ACC112 (cell line): ENCODE results near the gene HOXC4.

Experiments used
- H2AFZ ChIP-seq: fragments of 200-600 bp; sonication (generic); one replicate; pipeline ENCODE4 v1.6.0; 2017; ENCODE audit warnings: antibody characterized with exemption, low read length; ENCODE audit not compliant: unreplicated experiment
- H3K27ac ChIP-seq: fragments of 200-600 bp; sonication (generic); 2 replicates; pipeline ENCODE4 v1.5.1; 2014; ENCODE audit warnings: low read depth, mild to moderate bottlenecking, antibody characterized with exemption, low read length, moderate library complexity
- H3K27me3 ChIP-seq: fragments of 200-600 bp; sonication (generic); 2 replicates; pipeline ENCODE4 v1.6.1; 2014; ENCODE audit warnings: mild to moderate bottlenecking, antibody characterized with exemption, low read length, moderate library complexity, mixed read lengths; ENCODE audit not compliant: insufficient read depth
- H3K36me3 ChIP-seq: fragments of 200-600 bp; sonication (generic); 2 replicates; pipeline ENCODE4 v1.6.1; 2016; ENCODE audit warnings: mild to moderate bottlenecking, antibody characterized with exemption, low read length, moderate library complexity, mixed read lengths; ENCODE audit not compliant: insufficient read depth
- H3K4me1 ChIP-seq: fragments of 200-600 bp; sonication (generic); one replicate; pipeline ENCODE4 v1.6.1; 2016; ENCODE audit warnings: low read length, mixed read lengths; ENCODE audit not compliant: insufficient read depth, unreplicated experiment, control insufficient read depth
- H3K4me3 ChIP-seq: fragments of 200-600 bp; sonication (generic); 2 replicates; pipeline ENCODE4 v1.5.1; 2014; ENCODE audit warnings: mild to moderate bottlenecking, low read depth, low read length
- H3K79me2 ChIP-seq: fragments of 200-600 bp; sonication (generic); one replicate; pipeline ENCODE4 v1.6.0; 2016; ENCODE audit warnings: low read length; ENCODE audit not compliant: control insufficient read depth, unreplicated experiment, insufficient read depth

Gene HOXC4

DNA sequence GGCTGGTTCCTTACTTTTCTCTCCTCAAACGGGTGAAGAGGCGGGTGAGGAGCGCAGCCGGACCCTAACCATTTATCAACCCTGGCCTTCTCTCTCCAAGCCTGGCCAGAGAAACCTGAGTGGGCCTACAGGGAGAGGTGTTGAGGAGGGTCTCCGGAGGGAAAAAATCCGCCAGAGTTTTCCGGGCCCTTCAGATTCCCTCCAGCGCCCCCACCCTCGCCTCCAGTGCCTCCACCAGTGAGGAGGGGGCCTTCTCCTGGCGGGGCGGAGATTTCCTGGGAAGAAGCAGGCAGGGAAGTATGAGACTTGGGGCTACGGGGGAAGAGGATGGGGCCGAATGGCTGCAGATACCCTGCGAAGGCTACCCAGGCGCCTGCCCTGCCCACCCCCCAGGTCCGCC lies 22.2 kb upstream of the HOXC4 start:
- H3K79me2 ChIP-seq = no peaks in the 10 kb centered on the region
- no peaks in the 10 kb centered on the region for H3K27me3 ChIP-seq
- no peaks in the 10 kb centered on the region for H3K36me3 ChIP-seq
- peak overlapping the region; percentile 11; the same call in 1 of the 2 replicates for H3K27ac ChIP-seq
- H2AFZ ChIP-seq = peak overlapping the region; percentile 51
- peaks cover 11% of the 10 kb centered on the region for H3K4me1 ChIP-seq
- peak overlapping the region; percentile 71 for H3K4me3 ChIP-seq

DNA sequence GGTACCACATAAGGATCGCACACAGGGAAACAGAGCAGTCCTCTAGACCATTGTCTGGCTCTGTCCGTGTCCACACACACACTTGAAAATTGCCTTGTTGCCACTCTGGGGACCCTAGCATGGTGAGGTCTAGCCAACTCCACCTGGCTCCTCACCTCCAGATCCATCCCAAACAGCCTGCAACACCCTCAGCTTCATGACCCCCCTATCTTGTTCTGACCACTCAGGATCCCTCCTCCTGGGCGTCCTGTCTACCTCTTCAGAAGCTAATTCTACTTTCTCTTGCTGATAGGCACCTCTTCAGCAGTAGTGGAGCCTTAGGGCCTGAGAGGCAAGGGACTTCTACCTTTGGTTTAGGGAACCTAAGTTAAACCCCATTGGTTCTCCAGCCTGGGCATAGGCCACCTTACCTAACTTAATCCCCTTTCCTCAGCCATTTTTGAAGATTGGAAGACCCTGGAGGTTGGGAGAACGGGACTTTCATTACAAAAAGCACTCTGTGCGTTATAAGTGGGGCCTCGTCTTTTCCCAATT lies 21.5 kb upstream of the HOXC4 start:
- no peak overlapping the region for H2AFZ ChIP-seq
- no peaks in the 10 kb centered on the region for H3K79me2 ChIP-seq
- no peaks in the 10 kb centered on the region for H3K27me3 ChIP-seq
- H3K4me1 ChIP-seq = peaks cover 11% of the 10 kb centered on the region
- no peak overlapping the region for H3K27ac ChIP-seq
- no peak overlapping the region for H3K4me3 ChIP-seq
- no peaks in the 10 kb centered on the region for H3K36me3 ChIP-seq

DNA sequence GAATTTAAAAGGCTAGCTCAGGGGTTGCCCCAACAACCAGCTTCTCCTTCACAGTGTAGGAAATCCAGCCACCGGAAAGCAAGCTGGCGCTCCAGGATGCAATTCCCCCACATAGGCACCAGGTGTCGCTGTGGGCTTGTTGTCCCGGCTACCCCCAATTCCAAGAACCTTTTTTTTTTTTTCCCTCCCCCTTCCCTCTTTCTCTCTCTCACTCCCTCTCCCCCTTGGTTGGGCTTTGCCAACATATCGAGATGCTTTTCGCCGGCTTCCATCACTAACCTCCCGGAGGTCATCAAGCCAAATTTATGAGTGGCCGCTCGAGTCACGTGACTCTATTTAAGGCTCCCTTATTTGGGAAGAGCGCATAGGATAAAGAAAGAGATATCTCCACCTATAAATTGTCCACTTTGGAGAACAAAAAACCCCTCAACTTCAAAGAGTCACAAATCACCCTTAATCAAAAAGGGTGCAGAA lies 21.0 kb upstream of the HOXC4 start, which contains the start of gene HOXC5:
Gene HOXC5 (plus strand): TSS at position 424 of the 474 bp plus-strand sequence. CDS start 73 bp downstream, outside the sequence.
- Histone ChIP-seq H3K4me3 (peak within 1 kb of the TSS; percentile 79), H3K27me3 (no peaks in the 10 kb centered on the region), H3K79me2 (no peaks in the 10 kb centered on the region), H2AFZ (peak within 1 kb of the TSS; percentile 100), H3K4me1 (peaks cover 11% of the 10 kb centered on the region), H3K27ac (peak within 1 kb of the TSS; percentile 5; the same call in 1 of the 2 replicates), H3K36me3 (no peaks in the 10 kb centered on the region)

DNA sequence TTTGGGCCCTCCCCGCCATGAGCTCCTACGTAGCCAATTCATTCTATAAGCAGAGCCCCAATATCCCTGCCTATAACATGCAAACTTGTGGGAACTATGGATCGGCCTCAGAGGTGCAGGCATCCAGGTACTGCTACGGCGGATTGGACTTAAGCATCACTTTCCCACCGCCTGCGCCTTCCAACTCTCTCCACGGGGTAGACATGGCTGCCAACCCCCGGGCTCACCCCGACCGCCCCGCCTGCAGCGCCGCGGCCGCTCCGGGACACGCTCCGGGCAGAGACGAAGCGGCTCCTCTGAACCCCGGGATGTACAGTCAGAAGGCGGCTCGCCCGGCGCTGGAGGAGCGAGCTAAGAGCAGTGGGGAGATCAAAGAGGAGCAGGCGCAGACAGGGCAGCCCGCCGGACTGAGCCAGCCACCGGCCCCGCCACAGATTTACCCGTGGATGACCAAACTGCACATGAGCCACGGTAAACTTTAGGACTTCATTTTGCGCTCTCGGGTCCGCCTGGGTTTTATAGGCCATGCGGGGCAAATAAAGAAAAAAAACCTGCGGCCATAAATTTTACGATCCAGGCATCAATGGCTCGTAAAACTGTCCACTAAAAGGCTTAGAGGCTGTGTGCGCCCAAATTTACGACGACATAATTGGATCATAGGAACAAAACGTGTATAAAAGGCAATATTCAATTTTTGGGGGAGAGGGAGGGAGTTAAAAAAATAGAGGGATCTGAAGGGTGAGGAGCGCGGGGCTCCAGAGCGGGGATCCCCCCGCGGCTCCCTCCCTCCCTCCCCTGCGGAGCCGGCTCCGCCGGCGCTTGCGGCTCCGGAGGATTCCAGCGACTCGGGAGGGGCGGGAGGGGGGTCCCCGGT lies 20.3 kb upstream of the HOXC4 start:
- H3K79me2 ChIP-seq = no peaks in the 10 kb centered on the region
- H3K27me3 ChIP-seq = no peaks in the 10 kb centered on the region
- H3K4me1 ChIP-seq = peaks cover 11% of the 10 kb centered on the region
- H2AFZ ChIP-seq = peak overlapping the region; percentile 100
- H3K4me3 ChIP-seq = peak overlapping the region; percentile 79
- H3K27ac ChIP-seq = peak overlapping the region; percentile 5; the same call in 1 of the 2 replicates
- H3K36me3 ChIP-seq = no peaks in the 10 kb centered on the region

DNA sequence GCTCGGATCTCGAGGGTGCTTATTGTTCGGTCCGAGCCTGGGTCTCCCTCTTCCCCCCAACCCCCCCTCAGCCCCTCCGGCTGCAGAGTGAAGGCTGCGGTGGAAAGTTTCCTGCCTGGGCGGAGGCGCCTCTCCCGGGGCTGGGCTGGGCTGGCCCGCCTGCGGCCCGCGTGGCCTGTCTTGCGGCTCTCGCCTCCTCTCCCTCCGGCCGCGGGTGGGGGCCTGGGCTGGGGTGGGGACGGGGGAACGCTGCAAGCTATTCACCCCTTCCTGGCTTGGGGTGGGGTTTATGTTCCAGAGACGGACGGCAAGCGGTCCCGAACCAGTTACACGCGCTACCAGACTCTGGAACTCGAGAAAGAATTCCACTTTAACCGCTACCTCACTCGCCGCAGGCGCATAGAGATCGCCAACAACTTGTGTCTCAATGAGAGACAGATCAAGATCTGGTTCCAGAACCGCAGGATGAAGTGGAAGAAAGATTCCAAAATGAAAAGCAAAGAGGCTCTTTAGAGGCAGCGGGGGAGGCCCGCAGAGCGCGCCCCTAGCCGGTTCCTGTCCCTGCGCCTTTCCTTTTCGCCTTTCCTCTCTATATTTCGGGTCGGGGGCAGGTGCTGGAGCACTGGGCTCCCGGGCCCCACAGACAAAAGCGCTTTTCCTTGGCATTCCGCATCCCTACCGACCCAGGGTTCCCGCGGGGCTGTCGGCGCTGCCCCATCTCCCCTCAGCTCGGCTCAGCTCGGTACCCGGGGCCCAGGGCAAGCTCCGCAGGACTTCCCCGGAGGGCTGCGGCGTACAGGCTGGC lies 19.5 kb upstream of the HOXC4 start:
- H3K4me3 ChIP-seq = peak overlapping the region; percentile 79
- H3K4me1 ChIP-seq = peaks cover 11% of the 10 kb centered on the region
- no peak overlapping the region for H3K27ac ChIP-seq
- H3K79me2 ChIP-seq = no peaks in the 10 kb centered on the region
- H3K27me3 ChIP-seq = no peaks in the 10 kb centered on the region
- H3K36me3 ChIP-seq = no peaks in the 10 kb centered on the region
- H2AFZ ChIP-seq = peak overlapping the region; percentile 100

DNA sequence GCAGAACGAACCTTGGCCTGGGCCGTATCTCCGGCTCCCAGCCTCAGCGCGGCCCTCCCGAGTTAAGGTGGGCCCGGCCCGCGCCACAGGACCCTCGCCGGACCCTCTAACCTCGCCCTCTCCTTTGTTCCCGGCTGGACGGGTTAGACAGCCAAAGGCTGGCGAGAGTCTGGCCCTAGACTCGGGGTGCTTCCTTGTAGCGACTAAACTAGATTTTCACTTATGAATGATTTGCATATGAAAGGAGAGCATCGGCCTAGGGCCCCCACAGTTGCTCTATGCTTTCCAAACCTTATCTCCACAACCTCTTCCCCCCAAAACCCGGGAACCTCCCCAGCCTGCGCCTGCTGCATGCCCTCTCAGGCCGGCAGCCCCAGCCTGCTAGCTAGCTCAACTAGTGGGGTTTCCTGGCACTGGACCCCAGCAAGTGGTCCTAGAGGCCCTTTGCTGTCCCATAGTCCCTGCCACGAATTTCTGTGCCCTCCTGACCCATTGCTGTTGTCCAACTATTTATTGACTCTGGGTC lies 18.8 kb upstream of the HOXC4 start:
- H3K36me3 ChIP-seq = no peaks in the 10 kb centered on the region
- H3K4me3 ChIP-seq = no peak overlapping the region
- H3K79me2 ChIP-seq = no peaks in the 10 kb centered on the region
- H3K27ac ChIP-seq = no peak overlapping the region
- H3K4me1 ChIP-seq = peaks cover 15% of the 10 kb centered on the region
- H3K27me3 ChIP-seq = no peaks in the 10 kb centered on the region
- no peak overlapping the region for H2AFZ ChIP-seq

DNA sequence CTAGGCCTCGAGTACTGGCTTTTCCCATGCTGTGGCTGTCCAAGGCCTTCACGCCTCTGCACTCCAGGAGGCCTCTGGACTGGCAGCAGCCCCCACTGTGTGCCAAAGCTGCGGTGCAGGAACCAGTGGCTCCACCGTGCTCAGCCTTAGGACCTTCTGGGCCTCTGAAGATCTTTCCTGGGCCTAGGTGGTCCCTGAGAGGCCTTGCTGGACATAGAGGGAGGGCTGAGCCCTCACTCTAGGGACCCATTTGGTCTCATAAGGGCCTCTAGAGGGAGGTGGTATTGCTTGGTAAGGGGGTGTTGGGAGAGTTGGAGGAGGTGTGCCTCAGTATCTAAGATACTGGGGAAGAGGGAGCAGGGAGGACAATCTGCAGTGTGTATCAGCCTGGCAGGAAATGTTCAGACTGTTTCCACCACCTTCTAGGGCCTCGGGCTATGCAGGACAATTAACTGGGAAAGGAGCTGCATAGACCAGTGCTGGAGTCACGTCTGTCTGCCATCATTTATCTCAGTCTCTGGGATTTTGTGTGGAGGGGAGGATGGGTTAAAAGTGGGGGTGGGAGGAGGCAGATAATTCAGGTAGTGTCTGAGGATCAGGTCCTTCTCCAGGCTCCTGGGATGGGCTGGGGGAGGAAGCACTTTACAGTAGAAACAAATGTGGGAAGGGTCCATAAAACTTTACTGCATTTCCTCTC lies 17.9 kb upstream of the HOXC4 start:
- Histone ChIP-seq H3K36me3 (no peaks in the 10 kb centered on the region), H3K4me3 (no peak overlapping the region), H3K79me2 (no peaks in the 10 kb centered on the region), H3K27me3 (no peaks in the 10 kb centered on the region), H3K4me1 (peaks cover 16% of the 10 kb centered on the region), H3K27ac (no peak overlapping the region), H2AFZ (no peak overlapping the region)

DNA sequence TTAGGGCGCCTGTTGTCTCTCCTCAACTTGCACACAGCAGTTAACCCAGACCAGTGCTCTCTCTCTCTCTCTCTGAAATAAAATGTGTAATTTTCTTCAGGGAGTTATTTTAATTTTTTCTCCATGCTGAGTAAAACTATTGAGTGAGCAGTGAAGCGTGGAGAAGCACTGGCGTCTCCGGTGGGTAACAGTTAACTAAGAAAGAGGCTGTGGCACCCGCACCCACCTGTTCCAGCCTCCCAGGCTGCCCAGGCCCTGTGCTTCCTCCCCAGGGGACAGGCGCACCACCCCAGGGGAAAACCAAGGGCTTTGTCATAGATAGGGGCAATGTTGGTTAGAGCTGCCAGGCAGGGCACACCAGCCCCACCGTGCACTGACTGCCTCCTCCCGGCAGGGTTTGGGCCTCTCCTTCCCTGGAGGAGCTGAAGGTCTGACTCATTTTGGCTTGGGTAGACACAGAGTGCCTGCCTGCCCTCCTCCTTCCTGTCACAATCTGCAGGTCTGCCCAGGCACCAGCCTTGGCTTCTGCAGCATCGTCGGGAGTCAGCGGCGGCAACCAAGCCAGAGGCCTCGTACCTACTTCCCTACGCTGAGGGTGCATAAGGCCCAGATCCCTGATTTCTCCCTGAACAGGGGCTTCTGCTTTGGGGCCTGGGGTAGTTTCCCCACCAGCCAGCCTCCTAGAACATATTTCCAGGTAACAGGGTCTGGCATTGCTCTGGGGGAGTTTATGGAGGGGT lies 16.8 kb upstream of the HOXC4 start:
- H3K4me1 ChIP-seq = peaks cover 9% of the 10 kb centered on the region
- no peak overlapping the region for H3K27ac ChIP-seq
- H2AFZ ChIP-seq = no peak overlapping the region
- H3K4me3 ChIP-seq = no peak overlapping the region
- no peaks in the 10 kb centered on the region for H3K36me3 ChIP-seq
- no peaks in the 10 kb centered on the region for H3K79me2 ChIP-seq
- no peaks in the 10 kb centered on the region for H3K27me3 ChIP-seq

DNA sequence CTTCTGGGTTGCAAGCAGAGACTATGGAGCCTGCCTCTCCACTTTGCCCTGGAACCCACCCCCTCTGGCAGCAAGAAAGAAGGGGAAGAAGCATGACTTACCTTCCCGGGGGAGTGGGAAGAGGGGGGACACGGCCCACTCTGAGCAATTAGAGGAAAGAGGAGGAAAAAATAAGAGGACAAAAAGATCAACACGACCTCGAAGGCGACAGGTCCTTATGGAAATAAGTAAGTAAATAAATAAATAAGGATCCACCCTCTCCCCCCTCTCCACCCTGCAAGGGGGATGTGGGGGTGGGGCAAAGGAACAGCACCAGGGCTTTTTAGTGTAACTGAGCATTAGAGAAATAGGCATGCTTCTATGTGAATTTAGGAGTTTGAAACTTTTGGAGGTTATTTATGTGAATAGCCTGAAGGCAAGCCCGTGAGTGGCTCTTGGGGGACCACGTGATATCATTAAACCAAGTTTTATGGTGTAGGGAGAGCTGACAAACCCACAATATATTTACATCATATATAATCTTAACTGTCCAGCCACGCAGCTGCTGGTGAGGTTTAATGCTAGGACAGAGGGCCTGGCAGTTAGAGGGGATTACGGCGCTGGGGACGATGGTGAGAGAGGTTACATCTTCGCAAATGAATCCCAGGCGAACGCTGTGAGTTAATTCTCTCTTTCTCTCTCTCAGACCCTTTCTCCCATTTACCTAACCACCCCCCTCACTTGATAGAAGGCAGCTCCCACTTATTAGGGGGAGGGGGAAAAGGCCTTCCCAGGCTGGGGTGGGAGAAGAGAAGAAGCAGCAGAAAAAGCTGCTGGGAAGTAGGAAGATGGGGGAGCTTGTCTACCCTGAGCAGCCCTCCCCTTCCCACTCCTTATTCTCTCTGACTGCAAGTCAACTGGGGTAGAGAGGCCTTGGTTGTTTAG lies 16.0 kb upstream of the HOXC4 start:
- Histone ChIP-seq H3K36me3 (no peaks in the 10 kb centered on the region), H3K4me1 (peaks cover 9% of the 10 kb centered on the region), H3K79me2 (no peaks in the 10 kb centered on the region), H3K27ac (no peak overlapping the region), H3K27me3 (no peaks in the 10 kb centered on the region), H3K4me3 (no peak overlapping the region), H2AFZ (no peak overlapping the region)
